DND-41 (cell line): ENCODE measurements around the gene FBXW8.

Source experiments
- ATAC-seq: fragments of 200-7000 bp; cut with Tn5 transposase; 3 replicates; pipeline ENCODE4 v1.9.1; 2021; ENCODE audit warnings: low read depth; ENCODE audit not compliant: insufficient read depth
- DNase-seq: peaks from one replicate; pipeline ENCODE4 v3.0.0-alpha.2; 2020
- H2AFZ ChIP-seq: 2 replicates; pipeline ENCODE4 v1.6.0; 2012; ENCODE audit warnings: low read depth, low read length
- H3K27ac ChIP-seq: 2 replicates; pipeline ENCODE4 v1.5.1; 2012; ENCODE audit warnings: low read length, inconsistent platforms
- H3K27me3 ChIP-seq: fragments of 200-600 bp; sonication (generic); 2 replicates; pipeline ENCODE4 v1.6.0; 2012; ENCODE audit warnings: low read length, mild to moderate bottlenecking, inconsistent platforms; ENCODE audit not compliant: insufficient read depth, poor library complexity
- H3K36me3 ChIP-seq: 2 replicates; pipeline ENCODE4 v1.5.1; 2012; ENCODE audit warnings: low read length, inconsistent platforms; ENCODE audit not compliant: insufficient read depth
- H3K4me1 ChIP-seq: 2 replicates; pipeline ENCODE4 v1.5.1; 2012; ENCODE audit warnings: mild to moderate bottlenecking, low read length; ENCODE audit not compliant: insufficient read depth
- H3K4me2 ChIP-seq: 2 replicates; pipeline ENCODE4 v1.6.0; 2012; ENCODE audit warnings: mild to moderate bottlenecking, moderate library complexity, low read length, inconsistent platforms; ENCODE audit not compliant: insufficient read depth
- H3K4me3 ChIP-seq, 2 experiments: fragments of 200-600 bp in 1 of 2; shearing (Covaris generic) in 1 of 2; 2 replicates each; pipeline ENCODE4 v1.5.1; 2012 to 2016; ENCODE audit warnings: inconsistent platforms in 2 of 2, low read length in 2 of 2, mild to moderate bottlenecking in 2 of 2, low read depth in 1 of 2, moderate library complexity in 1 of 2
- H3K79me2 ChIP-seq: 2 replicates; pipeline ENCODE4 v1.6.0; 2012; ENCODE audit warnings: low read length, inconsistent platforms; ENCODE audit not compliant: insufficient read depth
- H3K9ac ChIP-seq: 2 replicates; pipeline ENCODE4 v1.6.0; 2012; ENCODE audit warnings: low read depth, mild to moderate bottlenecking, inconsistent platforms, low read length, moderate library complexity
- H3K9me3 ChIP-seq: 2 replicates; pipeline ENCODE4 v1.5.1; 2012; ENCODE audit warnings: low read length, moderate library complexity, mild to moderate bottlenecking, inconsistent platforms; ENCODE audit not compliant: insufficient read depth, severe bottlenecking
- H4K20me1 ChIP-seq: 2 replicates; pipeline ENCODE4 v1.6.0; 2012; ENCODE audit warnings: low read length; ENCODE audit not compliant: insufficient read depth
- CTCF ChIP-seq: IDR thresholded peaks from 2 replicates; pipeline ENCODE4 v1.5.1; 2012; ENCODE audit warnings: borderline replicate concordance, low read length, moderate library complexity, mild to moderate bottlenecking; ENCODE audit not compliant: poor library complexity, severe bottlenecking; ENCODE audit errors: extremely low read depth
- EZH2 ChIP-seq: IDR thresholded peaks from 3 replicates; pipeline ENCODE4 v1.6.1; 2012; ENCODE audit warnings: borderline replicate concordance, low read depth, mild to moderate bottlenecking, moderate library complexity, low read length, inconsistent platforms; ENCODE audit not compliant: severe bottlenecking

FBXW8 gene

GRCh38 chr12:116880817-116881324 is 29.9 kb upstream of the FBXW8 start:
- no peak overlapping the region for H3K27ac ChIP-seq

GRCh38 chr12:116881325-116881876 is 29.3 kb upstream of the FBXW8 start, which contains the start of gene HRK:
HRK (minus strand) TSS chr12:116881441; CDS start chr12:116881307, 134 bp downstream.
- peak within 1 kb of the TSS; percentile 46 for H3K4me2 ChIP-seq
- no peak for ATAC-seq
- H3K4me3 ChIP-seq = peak within 1 kb of the TSS in 1 of 2 experiments; percentile 17; a peak in 1 of 4 replicates
- no peaks in the 10 kb centered on the region for H3K9me3 ChIP-seq
- no peaks in the 10 kb centered on the region for H3K79me2 ChIP-seq
- H3K27me3 ChIP-seq = peaks cover 49% of the 10 kb centered on the region
- peaks cover 6% of the 10 kb centered on the region; the same call in 1 of the 2 replicates for H4K20me1 ChIP-seq
- DNase-seq = no peak
- H3K36me3 ChIP-seq = no peaks in the 10 kb centered on the region
- TF ChIP-seq CTCF (no peak), EZH2 (peak; percentile 32)
- no peak within 1 kb of the TSS for H3K27ac ChIP-seq
- peaks cover 7% of the 10 kb centered on the region for H3K4me1 ChIP-seq
- H2AFZ ChIP-seq = no peak within 1 kb of the TSS
- no peak within 1 kb of the TSS for H3K9ac ChIP-seq

More at GRCh38 chr12:116880817-116881324, 29.9 kb upstream of the FBXW8 start:
- H3K9me3 ChIP-seq = no peaks in the 10 kb centered on the region
- peaks cover 49% of the 10 kb centered on the region for H3K27me3 ChIP-seq
- peak overlapping the region; percentile 46 for H3K4me2 ChIP-seq
- H3K4me3 ChIP-seq = peak overlapping the region in 1 of 2 experiments; percentile 17; a peak in 1 of 4 replicates
- H3K79me2 ChIP-seq = no peaks in the 10 kb centered on the region
- peak; percentile 18 for TF ChIP-seq EZH2
- TF ChIP-seq CTCF = peak; percentile 15
- H3K9ac ChIP-seq = no peak overlapping the region
- DNase-seq (no peak), ATAC-seq (peak; percentile 81)
- H4K20me1 ChIP-seq = peaks cover 6% of the 10 kb centered on the region; the same call in 1 of the 2 replicates
- no peaks in the 10 kb centered on the region for H3K36me3 ChIP-seq
- peaks cover 7% of the 10 kb centered on the region for H3K4me1 ChIP-seq
- no peak overlapping the region for H2AFZ ChIP-seq

- no peak overlapping the region for H3K9ac ChIP-seq
- no peak overlapping the region for H2AFZ ChIP-seq
- H3K27me3 ChIP-seq = peaks cover 49% of the 10 kb centered on the region
- H4K20me1 ChIP-seq = peaks cover 6% of the 10 kb centered on the region; the same call in 1 of the 2 replicates
- TF ChIP-seq CTCF = no peak
- no peak for TF ChIP-seq EZH2
- DNase-seq = no peak
- H3K27ac ChIP-seq = no peak overlapping the region
- no peaks in the 10 kb centered on the region for H3K9me3 ChIP-seq
- H3K4me3 ChIP-seq = no peak overlapping the region
- H3K79me2 ChIP-seq = no peaks in the 10 kb centered on the region
- H3K36me3 ChIP-seq = no peaks in the 10 kb centered on the region
- no peak overlapping the region for H3K4me2 ChIP-seq
- peaks cover 7% of the 10 kb centered on the region for H3K4me1 ChIP-seq
- no peak for ATAC-seq
These were observed 28.8 kb upstream of the FBXW8 start for GRCh38 chr12:116881877-116882507.
